ENCODE results near the gene RPS16. TPM values are rescaled to one million over a fixed set of nuclear protein-coding genes. Genes with fewer than 3 reads are reported as not detected.

The RPS16 gene
- 185 and 379 TPM in 2 replicates for total RNA-seq (ENCODE audit: low replicate concordance)

DNA sequence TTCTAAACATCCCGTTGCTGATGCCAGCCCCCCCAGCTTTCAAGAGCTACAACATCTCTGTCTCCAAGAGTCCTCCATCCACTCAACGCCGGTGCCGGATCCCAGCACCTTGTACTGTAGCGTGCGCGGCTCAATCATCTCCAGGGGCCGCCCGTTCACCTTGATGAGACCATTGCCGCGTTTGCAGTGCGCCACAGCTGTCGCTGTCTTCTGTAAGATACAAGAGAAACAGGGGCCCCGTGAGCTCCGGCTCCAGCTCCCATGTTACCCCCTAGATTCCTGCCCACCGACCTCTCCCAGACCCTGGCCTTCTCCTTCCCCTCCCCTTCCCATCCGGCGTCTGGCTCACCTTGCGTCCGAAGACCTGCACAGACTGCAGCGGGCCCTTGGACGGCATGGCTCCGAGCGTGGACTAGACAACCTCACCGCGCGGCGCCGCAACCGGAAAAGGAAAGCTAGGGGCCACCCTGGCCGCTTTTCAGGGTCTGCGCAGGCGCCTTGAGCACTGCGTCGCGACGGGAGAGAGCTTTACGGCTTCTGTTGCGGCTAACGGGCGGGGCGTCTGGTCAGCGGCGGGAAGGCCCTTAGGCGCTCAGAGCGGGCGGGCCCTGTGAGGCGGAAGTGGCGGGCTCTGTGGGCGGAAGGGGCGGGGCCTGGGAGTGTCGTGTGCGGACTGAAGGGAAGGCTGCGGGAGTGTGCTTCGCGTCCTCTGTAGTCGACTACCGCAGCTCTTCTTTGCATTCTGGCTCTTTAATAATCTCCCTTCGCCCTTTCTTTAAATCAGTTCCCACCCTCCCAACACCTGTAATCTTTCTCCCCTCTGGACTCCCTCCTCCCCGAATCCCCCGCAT lies at the start of gene RPS16:
TSS of gene RPS16 (minus strand) at position 451 of the 851 bp plus-strand sequence. CDS start at position 397, 54 bp downstream.

DNA sequence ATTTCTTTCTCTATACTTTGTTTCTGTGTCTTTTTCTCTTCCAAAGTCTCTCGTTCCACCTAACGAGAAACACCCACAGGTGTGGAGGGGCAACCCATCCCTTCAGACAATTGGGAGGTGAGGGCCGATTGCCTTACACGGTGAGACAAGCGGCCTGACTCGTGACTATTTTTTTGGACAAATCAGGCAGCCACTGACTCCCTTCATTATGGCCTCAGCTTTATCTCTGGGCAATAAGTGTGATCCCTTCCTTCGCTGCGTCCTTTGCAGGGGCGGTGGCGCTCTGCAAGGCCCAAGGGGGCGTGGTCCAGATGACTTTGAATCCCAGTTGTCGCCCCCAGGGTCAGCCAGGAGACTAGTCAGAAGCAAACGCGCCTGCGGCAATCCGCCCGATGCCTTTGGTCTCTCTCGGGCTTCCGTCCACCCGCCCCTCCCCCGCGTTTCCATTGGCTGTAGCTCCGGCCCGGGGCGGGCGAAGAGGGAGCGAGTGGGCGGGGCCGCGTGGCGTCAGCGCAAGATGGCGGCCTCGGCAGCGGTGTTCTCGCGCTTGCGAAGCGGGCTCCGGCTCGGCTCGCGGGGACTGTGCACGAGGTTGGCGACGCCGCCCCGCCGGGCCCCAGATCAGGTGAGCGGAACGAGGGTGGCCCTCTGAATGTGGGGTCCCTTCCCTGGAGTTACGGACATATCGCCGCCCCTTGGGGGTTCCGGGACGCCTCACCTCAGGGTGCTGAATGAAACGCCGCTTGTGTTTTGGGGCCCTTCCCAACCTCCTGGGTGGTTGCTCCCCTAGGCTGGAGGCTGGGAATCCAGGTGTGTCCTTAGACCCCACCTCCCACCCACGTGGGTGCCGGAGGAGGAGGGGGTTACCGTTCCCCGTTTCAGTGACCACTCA lies 44.8 kb upstream of the RPS16 start, which contains the start of gene TIMM50:
TSS of gene TIMM50 (plus strand) at position 502 of the 892 bp plus-strand sequence. CDS start at position 518, 16 bp downstream.

DNA sequence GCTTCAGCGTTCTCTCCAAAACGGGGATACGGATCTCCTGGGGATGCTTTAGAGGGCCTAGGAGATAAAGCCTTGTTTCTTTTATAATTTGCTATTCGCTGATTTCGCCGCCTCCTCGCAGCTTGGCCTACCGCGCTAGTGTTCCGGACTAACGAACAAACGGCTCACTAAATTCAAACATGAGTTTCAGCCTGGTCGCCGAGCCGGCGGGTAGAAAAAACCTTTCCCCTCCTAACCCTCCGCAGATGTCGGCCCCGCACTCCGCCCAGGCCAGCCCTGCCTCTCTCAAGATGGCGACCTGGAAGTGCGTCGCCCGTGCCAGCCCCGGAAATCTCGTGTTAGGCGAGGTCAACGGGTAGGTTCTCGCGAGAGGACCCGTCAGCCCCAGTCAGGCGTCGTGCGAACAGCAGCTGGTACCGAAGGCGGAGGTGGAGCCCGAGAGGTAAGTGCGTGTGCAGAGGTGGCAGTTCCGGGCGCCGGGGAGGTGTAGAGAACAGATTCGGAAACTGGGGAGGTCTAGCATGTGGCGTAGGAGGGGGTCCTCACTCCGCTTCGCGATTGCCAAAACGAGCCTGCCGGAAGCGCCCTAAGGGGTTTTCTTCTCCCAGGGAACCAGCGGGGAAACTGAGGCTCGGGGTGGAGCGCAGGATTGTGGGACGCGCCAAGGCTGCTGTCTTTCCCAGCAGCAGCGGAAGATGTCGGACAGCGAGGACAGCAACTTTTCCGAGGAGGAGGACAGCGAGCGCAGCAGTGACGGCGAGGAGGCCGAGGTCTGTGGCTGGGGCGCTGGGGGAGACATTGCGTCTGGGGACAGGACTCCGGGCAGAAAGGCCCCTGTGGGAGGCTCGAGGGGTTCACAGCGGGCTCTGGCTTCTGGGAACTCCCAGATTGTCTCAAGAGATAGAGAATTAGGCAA lies 9.7 kb upstream of the RPS16 start, which contains the start of gene SUPT5H:
TSS of gene SUPT5H (plus strand) at position 387 of the 916 bp plus-strand sequence. CDS start at position 696, 309 bp downstream.

DNA sequence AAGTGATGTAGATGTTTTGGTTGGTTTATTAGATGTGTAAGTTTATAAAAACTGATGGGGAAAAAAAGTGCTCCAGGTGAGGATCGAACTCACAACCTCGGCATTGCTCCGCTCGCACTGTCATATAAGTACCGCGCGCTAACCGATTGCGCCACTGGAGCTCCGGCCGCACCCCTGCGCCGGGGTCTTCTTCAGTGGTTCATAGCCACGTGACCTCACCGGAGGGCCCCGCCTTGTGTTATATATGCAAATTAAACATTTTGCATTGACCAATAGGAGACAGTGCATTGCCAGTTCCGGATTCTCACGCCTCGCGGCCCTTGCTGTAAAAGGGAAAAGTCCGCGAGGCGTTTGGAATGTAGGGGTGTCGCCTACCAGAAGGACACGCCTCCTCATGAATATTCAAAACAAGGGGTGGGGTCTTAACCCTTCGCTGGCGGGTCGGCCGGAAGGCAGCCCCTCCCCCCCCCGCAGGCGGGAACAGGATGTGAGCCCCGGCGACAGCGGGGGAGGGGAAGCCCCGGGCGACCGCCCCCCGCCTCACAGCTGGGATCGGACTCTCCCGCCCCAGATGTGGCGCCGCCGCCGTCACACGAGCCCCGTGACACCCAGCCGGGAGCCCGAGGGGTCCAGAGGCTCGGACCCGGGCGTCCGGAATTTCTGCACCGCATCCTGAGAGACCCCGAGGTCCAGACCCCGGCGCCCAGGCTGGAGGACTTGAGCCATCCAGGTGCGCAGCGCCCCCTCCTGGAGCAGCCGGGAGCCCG lies 23.5 kb downstream of the RPS16 start, which contains the start of gene PLEKHG2:
TSS of gene PLEKHG2 (plus strand) at position 570 of the 767 bp plus-strand sequence. CDS start 1,418 bp downstream, outside the sequence.

DNA sequence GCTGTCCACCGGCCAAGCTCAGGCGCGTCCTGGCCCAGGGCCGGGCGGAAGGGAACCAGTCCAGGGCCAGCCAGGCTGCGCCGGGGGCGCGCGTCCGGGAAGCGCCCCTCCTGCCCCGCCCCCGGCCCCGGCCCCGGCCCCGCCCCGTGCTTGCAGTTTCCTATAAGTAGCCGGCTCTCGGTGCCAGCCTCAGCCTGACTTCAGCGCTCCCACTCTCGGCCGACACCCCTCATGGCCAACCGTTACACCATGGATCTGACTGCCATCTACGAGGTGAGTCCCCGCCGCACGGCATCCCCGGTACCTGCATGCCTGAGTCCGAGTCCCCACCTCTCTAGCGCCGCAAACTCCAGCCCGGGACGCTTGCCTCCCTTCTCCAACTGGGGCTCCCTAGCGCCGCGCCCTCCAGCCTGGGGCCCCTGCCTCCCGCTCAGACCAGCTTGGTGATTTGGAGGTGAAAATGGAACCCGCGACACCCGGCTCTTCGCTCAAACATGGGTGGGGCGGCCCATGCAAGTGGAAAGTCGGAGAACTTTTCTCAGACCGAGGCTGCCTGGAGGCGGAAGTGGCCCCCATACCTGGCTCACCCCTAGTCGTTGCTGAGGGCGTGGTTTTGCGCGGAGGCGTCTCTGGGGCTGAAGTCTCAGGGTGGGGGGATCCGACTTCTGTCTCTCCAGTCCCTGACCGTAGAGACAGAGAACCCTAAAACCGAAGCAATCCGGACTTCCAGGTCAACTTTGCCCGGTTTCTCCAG lies 28.9 kb downstream of the RPS16 start, which contains the start of gene ZFP36:
TSS of gene ZFP36 (plus strand) at position 192 of the 754 bp plus-strand sequence. CDS start at position 250, 58 bp downstream.

DNA sequence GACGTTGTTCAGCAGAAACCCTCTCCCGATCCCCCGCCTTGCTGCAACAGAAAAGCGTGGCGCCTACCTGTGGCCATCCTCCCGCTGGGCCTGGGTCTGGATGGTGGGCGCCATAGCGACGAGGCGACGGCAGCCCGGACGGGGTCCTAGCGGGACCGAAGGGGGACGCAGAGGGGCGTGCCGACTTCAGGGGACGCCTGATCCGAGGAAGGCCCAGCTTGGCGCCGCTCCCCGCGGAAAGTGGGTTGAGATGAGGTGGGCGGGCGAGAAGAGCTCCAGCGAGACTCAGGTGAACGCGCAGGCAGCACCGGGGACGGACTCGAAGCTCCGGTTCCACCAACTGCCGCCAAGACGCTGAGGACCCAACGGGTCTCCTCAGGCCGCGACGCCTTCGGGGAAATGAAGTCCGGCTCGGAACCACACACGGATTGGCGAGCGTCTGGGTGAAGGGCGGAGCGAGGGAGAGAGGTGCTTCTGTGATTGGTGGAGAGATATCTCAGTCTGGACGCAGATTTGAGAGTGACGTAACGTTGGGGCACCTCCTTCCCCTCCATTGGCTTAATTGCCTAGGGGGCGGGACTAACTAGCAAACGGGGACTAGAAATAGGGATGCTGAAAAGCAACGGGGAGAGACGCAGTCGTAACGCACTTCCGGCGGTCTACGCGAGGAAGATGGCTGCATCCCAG lies 44.9 kb downstream of the RPS16 start, which contains the start of the genes MED29 and PAF1:
TSS of gene MED29 (plus strand) at position 628 of the 687 bp plus-strand sequence. CDS start at position 673, 45 bp downstream.
TSS of gene PAF1 (minus strand) at position 356 of the 687 bp plus-strand sequence. CDS start at position 114, 242 bp downstream.

Other genes with a start within 250 kb of the RPS16 start
- not detected in 2 replicates for gene NCCRP1, start 239.0 kb downstream of the RPS16 start, total RNA-seq (ENCODE audit: low replicate concordance)
- gene SYCN, start 231.7 kb downstream of the RPS16 start, total RNA-seq (ENCODE audit: low replicate concordance) = not detected in 2 replicates
- gene IFNL3, start 190.9 kb downstream of the RPS16 start, total RNA-seq (ENCODE audit: low replicate concordance) = not detected in 2 replicates
- gene IFNL4, start 187.1 kb downstream of the RPS16 start, total RNA-seq (ENCODE audit: low replicate concordance) = not detected in 2 replicates
- not detected in 2 replicates for gene IFNL2, start 167.6 kb downstream of the RPS16 start, total RNA-seq (ENCODE audit: low replicate concordance)
- gene IFNL1, start 139.5 kb downstream of the RPS16 start, total RNA-seq (ENCODE audit: low replicate concordance) = not detected in 2 replicates
- gene LRFN1, start 115.1 kb downstream of the RPS16 start, total RNA-seq (ENCODE audit: low replicate concordance) = 0.08 and 0.12 TPM in 2 replicates
- gene GMFG, start 99.9 kb downstream of the RPS16 start, total RNA-seq (ENCODE audit: low replicate concordance) = 0.60 and 0.70 TPM in 2 replicates
- gene SAMD4B, start 93.5 kb downstream of the RPS16 start, total RNA-seq (ENCODE audit: low replicate concordance) = 22.5 and 38.7 TPM in 2 replicates
- 40.4 and 86.8 TPM in 2 replicates for gene PAF1, start 44.8 kb downstream of the RPS16 start, total RNA-seq (ENCODE audit: low replicate concordance)
- 9.4 and 11.0 TPM in 2 replicates for gene MED29, start 44.6 kb downstream of the RPS16 start, total RNA-seq (ENCODE audit: low replicate concordance)
- 0.60 and 3.7 TPM in 2 replicates for gene ZFP36, start 29.1 kb downstream of the RPS16 start, total RNA-seq (ENCODE audit: low replicate concordance)
- 5.1 and 20.7 TPM in 2 replicates for gene PLEKHG2, start 23.3 kb downstream of the RPS16 start, total RNA-seq (ENCODE audit: low replicate concordance)
- gene SUPT5H, start 9.6 kb upstream of the RPS16 start, total RNA-seq (ENCODE audit: low replicate concordance) = 56.4 and 138 TPM in 2 replicates
- 46.9 and 63.3 TPM in 2 replicates for gene TIMM50, start 44.9 kb upstream of the RPS16 start, total RNA-seq (ENCODE audit: low replicate concordance)
- gene DLL3, start 63.0 kb upstream of the RPS16 start, total RNA-seq (ENCODE audit: low replicate concordance) = 0.08 TPM in 1 of 2 replicates, not detected in the other
- gene SELENOV, start 79.2 kb upstream of the RPS16 start, total RNA-seq (ENCODE audit: low replicate concordance) = not detected in 2 replicates
- 2.0 and 2.9 TPM in 2 replicates for gene EID2B, start 96.9 kb upstream of the RPS16 start, total RNA-seq (ENCODE audit: low replicate concordance)
- gene EID2, start 104.2 kb upstream of the RPS16 start, total RNA-seq (ENCODE audit: low replicate concordance) = 3.3 and 13.4 TPM in 2 replicates
- not detected in 2 replicates for gene LGALS13, start 166.6 kb upstream of the RPS16 start, total RNA-seq (ENCODE audit: low replicate concordance)
- not detected in 2 replicates for gene LGALS16, start 220.0 kb upstream of the RPS16 start, total RNA-seq (ENCODE audit: low replicate concordance)

Data from smooth muscle cell of the coronary artery (primary cell).